ENCODE results near the gene PIP4K2C.
A peak's percentile ranks its signal among the peaks of the same experiment; 100 is the strongest.
"Not testable (repeated sequence)": the region's sequence is repeated elsewhere in the genome, so short reads cannot be mapped to it uniquely, and the experiment has no call there.

The PIP4K2C gene

GRCh38 chr12:57637364-57637763, 46.4 kb downstream of the PIP4K2C start:
- in situ Hi-C loops (cut with HindIII; ENCODE audit: low sequenced_read_pairs), result no loop called here
- no peak for DNase-seq (ENCODE audit: low read depth, low spot score)
- TF ChIP-seq CTCF (IDR thresholded peaks at IDR 0.05; ENCODE audit: low read depth, low read length), result no peak
- H3K4me3 ChIP-seq (ENCODE audit: low read depth, low read length), result no peak overlapping the region

- DNase-seq (ENCODE audit: low read depth, low spot score), result no peak
- TF ChIP-seq CTCF (IDR thresholded peaks at IDR 0.05; ENCODE audit: low read depth, low read length), result no peak
- H3K4me3 ChIP-seq (ENCODE audit: low read depth, low read length), result no peak overlapping the region
- in situ Hi-C loops (cut with HindIII; ENCODE audit: low sequenced_read_pairs), result no loop called here
Measured at GRCh38 chr12:57638096-57638495, 47.1 kb downstream of the PIP4K2C start.

- H3K4me3 ChIP-seq (ENCODE audit: low read depth, low read length), result no peak overlapping the region
- no peak for TF ChIP-seq CTCF (IDR thresholded peaks at IDR 0.05; ENCODE audit: low read depth, low read length)
- no peak for DNase-seq (ENCODE audit: low read depth, low spot score)
- in situ Hi-C loops (cut with HindIII; ENCODE audit: low sequenced_read_pairs), result no loop called here
Measured at GRCh38 chr12:57640175-57641042, 49.4 kb downstream of the PIP4K2C start.

- no peak for TF ChIP-seq CTCF (IDR thresholded peaks at IDR 0.05; ENCODE audit: low read depth, low read length)
- in situ Hi-C loops (cut with HindIII; ENCODE audit: low sequenced_read_pairs), result no loop called here
- H3K4me3 ChIP-seq (ENCODE audit: low read depth, low read length), result no peak overlapping the region
- DNase-seq (ENCODE audit: low read depth, low spot score), result no peak
Measured at GRCh38 chr12:57641699-57642442, 50.9 kb downstream of the PIP4K2C start.

GRCh38 chr12:57645990-57646658, 55.1 kb downstream of the PIP4K2C start:
- in situ Hi-C loops (cut with HindIII; ENCODE audit: low sequenced_read_pairs); H3K4me3 ChIP-seq (ENCODE audit: low read depth, low read length): not testable (repeated sequence)
- peak; percentile 50 for DNase-seq (ENCODE audit: low read depth, low spot score)

GRCh38 chr12:57646659-57647049, 55.7 kb downstream of the PIP4K2C start:
- H3K4me3 ChIP-seq (ENCODE audit: low read depth, low read length); in situ Hi-C loops (cut with HindIII; ENCODE audit: low sequenced_read_pairs): not testable (repeated sequence)

More at GRCh38 chr12:57646659-57647049, 55.7 kb downstream of the PIP4K2C start:
- DNase-seq (ENCODE audit: low read depth, low spot score), result not testable (repeated sequence)
